Pancreas (tissue), 10 donors: ENCODE data around the gene ATAD3B. TPM values are rescaled to one million over a fixed set of nuclear protein-coding genes. Genes with fewer than 3 reads are reported as not detected.

Source experiments
- ATAC-seq, 4 donors: fragments of 200-7000 bp; cut with Tn5 transposase; one replicate each; pipeline versions ENCODE4 v1.8.0 to v1.9.1; 2020; ENCODE audit warnings: mild to moderate bottlenecking in 4 of 4, moderate library complexity in 4 of 4
- DNase-seq, 6 donors: peaks; one replicate each; pipeline ENCODE4 v3.0.0-alpha.2; 2020
- FAIRE-seq: peaks from 2 replicates; lab custom pipeline; 2012; peaks lifted over from hg19 to GRCh38; lab: Jason Lieb, UNC
- H3K27ac ChIP-seq, 4 donors: fragments of 200-600 bp; sonication (generic); 1 replicate in 3 of 4; 2 replicates in 1 of 4; pipeline versions ENCODE4 v1.5.0 to v1.8.0; 2020
- H3K27me3 ChIP-seq, 4 donors: fragments of 200-600 bp; one replicate each; pipeline ENCODE4 v1.8.0; 2021
- H3K36me3 ChIP-seq, 3 donors: fragments of 200-600 bp; sonication (generic) in 1 of 3; one replicate each; pipeline versions ENCODE4 v1.5.0 to v1.8.0; 2020 to 2021
- H3K4me1 ChIP-seq, 3 donors: fragments of 200-600 bp; one replicate each; pipeline ENCODE4 v1.8.0; 2021
- H3K4me3 ChIP-seq, 4 donors: fragments of 200-600 bp; sonication (generic) in 2 of 4; one replicate each; pipeline versions ENCODE4 v1.5.0 to v1.8.0; 2020 to 2021
- H3K9me3 ChIP-seq, 4 donors: fragments of 200-600 bp; one replicate each; pipeline ENCODE4 v1.8.0; 2021
- CTCF ChIP-seq, 4 donors: fragments of 200-600 bp; sonication (generic) in 3 of 4; IDR thresholded peaks; one replicate each; pipeline versions ENCODE4 v1.5.0 to v1.8.0; 2021; ENCODE audit warnings: antibody characterized with exemption in 4 of 4
- WGBS, 2 donors: extraction: QIAGEN DNeasy Blood & Tissue Kit; methylation state at CpG; one replicate each; pipeline ENCODE4 v1.1.7; 2013; 5-methylcytosine and 5-hydroxymethylcytosine counted together
- intact Hi-C, 3 donors: fragments of 100-400 bp; cut with DNase I; formaldehyde crosslinking; loops; one replicate each; pipeline versions ENCODE4 v1.11.1 to v1.14.2; 2022
- polyA plus RNA-seq, 2 donors: library from polyadenylated mRNA; stranded (reverse); fragments of 200-250 nt; gene quantifications; one replicate each; pipeline ENCODE4 v1.2.3, GENCODE V29; 2013
- total RNA-seq, 6 donors: library from RNA; stranded (reverse); fragmentation: NEBNext Ultra II Directional in 4 of 6; extraction: Animal tissue kit (Norgen Biotek cat#: 25700) in 4 of 6; gene quantifications; one replicate each; pipeline versions ENCODE4 v1.2.1 to v1.2.4, GENCODE V29; 2021 to 2023
- donor health status: healthy with polysubstance abuse.
- donor health status: DM: no; HTN: no; CAD: no; lungs with moderate emphysema.
- donor health status: DM: no; HTN: no; CAD: no.
- donor health status: control.
- donor health status: control.
- donor health status: Bipolar disorder and iron deficiency.
- donor health status: DM: yes; HTN: yes; CAD: no.
- donor health status: DM: no; HTN: no; CAD: no.
- donor health status: DM: no; HTN: no; CAD: no.
- donor health status: DM: yes; HTN: yes; CAD: no.

ATAD3B gene
- total and polyA plus RNA-seq, 8 donors: 4.4 to 78.9 (median 12.9) TPM

DNA sequence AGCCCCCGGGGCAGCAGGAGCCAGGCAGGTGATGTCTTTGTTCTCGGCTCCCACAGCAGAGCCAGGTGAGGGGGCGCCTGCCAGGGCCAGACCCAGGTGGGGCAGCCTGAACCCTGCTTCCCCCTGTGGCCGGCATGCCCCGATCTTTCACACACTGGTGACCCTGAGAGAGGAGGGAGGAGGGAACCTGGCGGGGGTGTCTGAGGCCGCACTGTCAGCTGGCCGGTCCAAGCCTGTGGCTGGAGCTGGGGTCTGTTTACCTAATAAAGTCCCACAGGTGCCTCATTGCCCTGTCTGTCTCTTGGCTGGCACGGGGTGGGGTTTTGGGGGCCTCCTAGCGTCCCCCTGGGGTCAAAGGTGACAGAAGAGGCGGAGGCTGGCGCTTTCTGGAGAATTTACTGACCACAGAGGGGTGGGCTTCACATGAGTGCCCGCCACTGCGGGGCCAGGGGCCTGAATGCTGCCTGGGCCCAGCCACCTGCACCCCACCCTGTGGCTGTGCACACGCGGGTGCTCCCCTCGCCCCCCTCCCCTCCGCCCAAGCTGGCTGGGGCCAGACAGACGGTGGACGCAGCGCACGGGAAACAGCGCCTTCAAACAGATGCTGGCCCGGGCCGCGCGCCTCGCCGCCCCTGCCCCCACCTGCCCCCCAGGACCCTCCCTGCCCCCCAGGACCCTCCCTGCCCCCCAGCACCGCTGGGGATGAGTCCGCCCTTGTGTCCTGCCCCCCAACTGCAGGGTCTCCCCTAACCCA is 63.0 kb downstream of the ATAD3B start:
- Histone ChIP-seq H3K4me1 (no peaks in the 10 kb centered on the region), H3K4me3 (no peak overlapping the region), H3K9me3 (no peaks in the 10 kb centered on the region), H3K27ac (no peak overlapping the region), H3K27me3 (no peaks in the 10 kb centered on the region), H3K36me3 (no peaks in the 10 kb centered on the region)
- FAIRE-seq: no peak
- peak in 2 of 6 donors; percentile 31 to 64 for DNase-seq
- intact Hi-C loops: no loop called here
- ATAC-seq: no peak
- WGBS, 2 donors: 89 to 93% methylated on average over 26 to 31 of the region's 31 CpGs
- no peak for TF ChIP-seq CTCF (IDR thresholded peaks at IDR 0.05)

- WGBS, 2 donors: 94 to 95% methylated on average over 56 to 66 of the region's 66 CpGs
- intact Hi-C loops: no loop called here
- FAIRE-seq: no peak
Observed at GRCh38 chr1:1535201-1536018, 63.8 kb downstream of the ATAD3B start.

GRCh38 chr1:1536019-1536937 is 64.7 kb downstream of the ATAD3B start:
- intact Hi-C loops: no loop called here
- no peak overlapping the region for H3K27ac ChIP-seq
- WGBS, 2 donors: 81% methylated on average over 43 to 48 of the region's 48 CpGs
- no peak overlapping the region for H3K4me3 ChIP-seq
- H3K27me3 ChIP-seq: no peaks in the 10 kb centered on the region
- no peaks in the 10 kb centered on the region for H3K9me3 ChIP-seq
- peak in 1 of 6 donors; percentile 71 for DNase-seq
- no peaks in the 10 kb centered on the region for H3K4me1 ChIP-seq
- TF ChIP-seq CTCF (IDR thresholded peaks at IDR 0.05): no peak
- FAIRE-seq: no peak
- no peak for ATAC-seq
- peaks cover 0 to under 1% (median 0%) of the 10 kb centered on the region in 3 donors for H3K36me3 ChIP-seq

More at GRCh38 chr1:1535201-1536018, 63.8 kb downstream of the ATAD3B start:
- H3K9me3 ChIP-seq: no peaks in the 10 kb centered on the region
- TF ChIP-seq CTCF (IDR thresholded peaks at IDR 0.05): no peak
- peak in 2 of 6 donors; percentile 24 to 69 for DNase-seq
- no peaks in the 10 kb centered on the region for H3K4me1 ChIP-seq
- no peak overlapping the region for H3K4me3 ChIP-seq
- ATAC-seq: no peak
- no peaks in the 10 kb centered on the region for H3K27me3 ChIP-seq
- no peaks in the 10 kb centered on the region for H3K36me3 ChIP-seq
- no peak overlapping the region for H3K27ac ChIP-seq

DNA sequence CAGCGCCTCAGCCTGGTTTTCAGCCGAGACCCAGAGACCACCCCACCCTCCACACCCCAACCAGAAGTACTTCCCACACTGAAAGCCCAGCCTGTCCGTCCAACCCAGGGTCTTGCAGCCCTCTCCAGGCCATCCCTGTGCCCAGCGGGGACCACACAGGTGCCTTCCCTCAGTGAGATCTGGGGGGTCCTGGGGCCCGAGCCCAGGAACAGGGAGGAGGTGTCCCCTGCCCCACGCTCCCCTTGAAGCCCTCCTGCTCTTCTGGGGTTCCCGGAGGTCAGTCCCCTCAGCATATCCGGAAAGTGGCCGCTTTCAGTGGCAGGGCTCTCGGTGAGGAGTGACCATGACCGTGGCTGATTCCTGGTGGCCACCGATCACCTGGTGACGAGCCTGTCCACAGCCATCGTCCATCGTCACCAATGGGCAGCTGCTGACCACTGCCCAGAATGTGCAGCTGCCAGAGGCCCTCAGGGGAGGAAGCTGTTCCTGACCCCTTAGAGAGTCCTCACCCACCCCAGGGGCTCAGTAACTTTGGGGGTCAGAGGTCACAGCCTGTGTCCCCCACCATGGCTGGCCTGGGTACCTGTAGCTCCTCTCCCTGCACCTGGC is 65.5 kb downstream of the ATAD3B start:
- Histone ChIP-seq H3K4me3 (no peak overlapping the region), H3K27me3 (no peaks in the 10 kb centered on the region), H3K9me3 (no peaks in the 10 kb centered on the region), H3K27ac (no peak overlapping the region), H3K36me3 (peaks cover 0 to 8% (median 0%) of the 10 kb centered on the region in 3 donors), H3K4me1 (no peaks in the 10 kb centered on the region)
- no peak for FAIRE-seq
- DNase-seq: peak in 1 of 6 donors; percentile 45
- no peak for ATAC-seq
- intact Hi-C loops: no loop called here
- WGBS, 2 donors: 91 to 96% methylated on average over 15 of the region's 15 CpGs
- no peak for TF ChIP-seq CTCF (IDR thresholded peaks at IDR 0.05)
